HepG2 (cell line): Measurements from ENCODE around the gene SLC39A1. TPM values are rescaled to one million over a fixed set of nuclear protein-coding genes. Genes with fewer than 3 reads are reported as not detected.

Experiments used
- ATF1 ChIP-seq: IDR thresholded peaks from 2 replicates; pipeline ENCODE4 v1.6.1; 2016; ENCODE audit warnings: mild to moderate bottlenecking, control low read depth
- ATF6 ChIP-seq: sonication (generic); formaldehyde crosslinking; conservative IDR thresholded peaks from 2 replicates; pipeline ENCODE4 v1.4.0; 2020; ENCODE audit warnings: missing genetic modification reagents
- HNRNPK ChIP-seq: fragments of 200-400 bp; formaldehyde crosslinking; IDR thresholded peaks from 2 replicates; pipeline ENCODE4 v1.6.1; 2018; ENCODE audit warnings: low read length, low read depth, moderate library complexity, mild to moderate bottlenecking; ENCODE audit not compliant: poor library complexity, severe bottlenecking
- POGZ ChIP-seq: sonication (generic); formaldehyde crosslinking; IDR thresholded peaks from 2 replicates; pipeline ENCODE4 v1.4.0; 2020; ENCODE audit warnings: mild to moderate bottlenecking, missing genetic modification reagents
- POLR2AphosphoS5 ChIP-seq: IDR thresholded peaks from 2 replicates; pipeline ENCODE4 v1.6.1; 2012; ENCODE audit warnings: low read depth, low read length
- SIN3B ChIP-seq: fragments of 150-350 bp; IDR thresholded peaks from 2 replicates; pipeline ENCODE4 v1.6.1; 2014; ENCODE audit warnings: low read length
- TOPORS ChIP-seq: sonication (generic); formaldehyde crosslinking; IDR thresholded peaks from 2 replicates; pipeline ENCODE4 v1.8.0; 2023; ENCODE audit warnings: mild to moderate bottlenecking, missing genetic modification reagents
- USF2 ChIP-seq, 2 experiments: sonication (generic) in 1 of 2; formaldehyde crosslinking in 1 of 2; IDR thresholded peaks; 2 replicates each; pipeline versions ENCODE4 v1.5.1 to v1.6.1; 2011 to 2020; ENCODE audit warnings: borderline replicate concordance in 1 of 2, low read depth in 1 of 2, low read length in 1 of 2, mild to moderate bottlenecking in 1 of 2, missing genetic modification reagents in 1 of 2, moderate library complexity in 1 of 2
- YEATS2 ChIP-seq: sonication (generic); formaldehyde crosslinking; IDR thresholded peaks from 2 replicates; pipeline ENCODE4 v1.4.0; 2020; ENCODE audit warnings: missing genetic modification reagents, borderline replicate concordance
- ZNF234 ChIP-seq: sonication (generic); formaldehyde crosslinking; conservative IDR thresholded peaks from 2 replicates; pipeline ENCODE4 v1.5.1; 2020; ENCODE audit warnings: mild to moderate bottlenecking, missing genetic modification reagents
- ZNF260 ChIP-seq: sonication (generic); formaldehyde crosslinking; IDR thresholded peaks from 2 replicates; pipeline ENCODE4 v1.4.0; 2020; ENCODE audit warnings: missing genetic modification reagents, low read depth, mild to moderate bottlenecking, borderline replicate concordance
- ZNF318 ChIP-seq: sonication (generic); formaldehyde crosslinking; IDR thresholded peaks from 2 replicates; pipeline ENCODE4 v1.4.0; 2020; ENCODE audit warnings: mild to moderate bottlenecking, missing genetic modification reagents
- ZNF607 ChIP-seq: sonication (generic); formaldehyde crosslinking; IDR thresholded peaks from 2 replicates; pipeline ENCODE4 v1.5.1; 2020; ENCODE audit warnings: missing genetic modification reagents, mild to moderate bottlenecking, borderline replicate concordance
- ZNF776 ChIP-seq: sonication (generic); formaldehyde crosslinking; IDR thresholded peaks from 2 replicates; pipeline ENCODE4 v1.4.0; 2020; ENCODE audit warnings: mild to moderate bottlenecking, missing genetic modification reagents
- ZNF788 ChIP-seq: sonication (generic); formaldehyde crosslinking; IDR thresholded peaks from 2 replicates; pipeline ENCODE4 v1.5.0; 2020; ENCODE audit warnings: mild to moderate bottlenecking, missing genetic modification reagents, borderline replicate concordance
- polyA plus RNA-seq, 8 experiments: library from polyadenylated mRNA; depleted of rRNA in 3 of 8; stranded (reverse) in 7 of 8; unstranded in 1 of 8; fragments of >200 nt; fragmentation: Illumina TruSeq in 4 of 8; extraction: Trizol in 4 of 8; gene quantifications; 2 replicates each; pipeline versions ENCODE4 v1.2.1 to v1.2.3, GENCODE V29; 2011 to 2016; ENCODE audit warnings: low read depth in 4 of 8, missing spikeins in 1 of 8, mixed read lengths in 1 of 8; ENCODE audit not compliant: insufficient read depth in 1 of 8
- total RNA-seq, 5 experiments: library from RNA; depleted of rRNA; stranded (reverse); fragments of >200 nt; fragmentation: Illumina TruSeq; extraction: Trizol; gene quantifications; 2 replicates each; pipeline ENCODE4 v1.2.3, GENCODE V29; 2016; ENCODE audit warnings: low read depth in 1 of 5

SLC39A1 gene
- total and polyA plus RNA-seq, 2 of the 13 experiments (the other 11 are each of a cell fraction or from before 2014, with no cell fraction given): 71.2 to 78.4 TPM

GRCh38 chr1:153922972-153923925, 40.1 kb downstream of the SLC39A1 start, which contains the start of gene GATAD2B (continued):
- TF ChIP-seq ZNF318 (CRISPR knock-in tag) (no peak), ATF1 (CRISPR knock-in tag) (no peak), POLR2AphosphoS5 (peak; percentile 78), HNRNPK (no peak), POGZ (CRISPR knock-in tag) (peak; percentile 88), SIN3B (no peak), ZNF234 (no peak), ZNF776 (CRISPR knock-in tag) (no peak), ZNF260 (no peak), YEATS2 (peak; percentile 98), USF2 (IDR thresholded peaks at IDR 0.05; ENCODE audit: low read depth, low read length) (no peak), USF2 (CRISPR knock-in tag; IDR thresholded peaks at IDR 0.05; ENCODE audit: borderline replicate concordance) (peak; percentile 19; the same call in 1 of the 2 replicates), ZNF788 (CRISPR knock-in tag) (peak; percentile 66; the same call in 1 of the 2 replicates), ATF6 (no peak), ZNF607 (CRISPR knock-in tag) (no peak; the same call in 1 of the 2 replicates), TOPORS (CRISPR knock-in tag) (no peak)
